Smooth muscle cell (in vitro differentiated cells): Measurements from ENCODE around the gene SUN5. TPM values are rescaled to one million over a fixed set of nuclear protein-coding genes. Genes with fewer than 3 reads are reported as not detected.

Experiments used
- DNase-seq: peaks from one replicate; lab custom pipeline; 2025; ENCODE audit not compliant: unreplicated experiment; lab: John Stamatoyannopoulos, UW
- H2AFZ ChIP-seq: fragments of 200-600 bp; sonication (generic); 2 replicates; pipeline ENCODE4 v1.6.0; 2016; ENCODE audit warnings: antibody characterized with exemption, low read depth, mild to moderate bottlenecking
- H3F3A ChIP-seq: fragments of 200-600 bp; sonication (generic); 2 replicates; pipeline ENCODE4 v1.6.0; 2017; ENCODE audit warnings: antibody characterized with exemption, low read depth
- H3K27ac ChIP-seq: fragments of 200-600 bp; sonication (generic); 2 replicates; pipeline ENCODE4 v1.5.1; 2016; ENCODE audit warnings: low read depth, mild to moderate bottlenecking
- H3K27me3 ChIP-seq: fragments of 200-600 bp; sonication (generic); 2 replicates; pipeline ENCODE4 v1.6.1; 2016; ENCODE audit warnings: low read depth, mild to moderate bottlenecking
- H3K36me3 ChIP-seq: fragments of 200-600 bp; sonication (generic); 2 replicates; pipeline ENCODE4 v1.5.1; 2016; ENCODE audit warnings: low read depth
- H3K4me1 ChIP-seq: fragments of 200-600 bp; sonication (generic); 2 replicates; pipeline ENCODE4 v1.5.1; 2016; ENCODE audit warnings: low read depth
- H3K4me2 ChIP-seq: fragments of 200-600 bp; sonication (generic); 2 replicates; pipeline ENCODE4 v1.6.0; 2016; ENCODE audit warnings: mild to moderate bottlenecking
- H3K4me3 ChIP-seq: fragments of 200-600 bp; sonication (generic); 2 replicates; pipeline ENCODE4 v1.5.1; 2016; ENCODE audit warnings: mild to moderate bottlenecking
- H3K79me2 ChIP-seq: fragments of 200-600 bp; sonication (generic); 2 replicates; pipeline ENCODE4 v1.6.0; 2016; ENCODE audit warnings: low read depth, mild to moderate bottlenecking
- H3K9ac ChIP-seq: fragments of 200-600 bp; sonication (generic); 2 replicates; pipeline ENCODE4 v1.6.0; 2016; ENCODE audit warnings: low read depth
- H3K9me3 ChIP-seq: fragments of 200-600 bp; sonication (generic); replicated peaks from 2 replicates; pipeline ENCODE4 v1.5.1; 2016; ENCODE audit warnings: low read depth
- H4K20me1 ChIP-seq: fragments of 200-600 bp; sonication (generic); 2 replicates; pipeline ENCODE4 v1.6.0; 2016; ENCODE audit warnings: low read depth
- WGBS: methylation state at CpG from one replicate; pipeline ENCODE4 v1.1.7; 2016; ENCODE audit warnings: low lambda C conversion rate; 5-methylcytosine and 5-hydroxymethylcytosine counted together
- polyA plus RNA-seq: library from polyadenylated mRNA; unstranded; fragments of >200 nt; fragmentation: Nextera tagmentation; extraction: Ambion mirVana; gene quantifications from 2 replicates; pipeline ENCODE4 v1.2.1, GENCODE V29; 2016
- total RNA-seq: library from RNA; depleted of rRNA; stranded (reverse); fragments of >200 nt; gene quantifications from 2 replicates; pipeline ENCODE4 v1.2.3, GENCODE V29; 2014
- TF ChIP-seq, protein P1 (sequence below): fragments of 200-600 bp; sonication (generic); IDR thresholded peaks from 2 replicates; pipeline ENCODE4 v1.5.1; 2017; ENCODE audit warnings: borderline replicate concordance, mild to moderate bottlenecking, antibody characterized with exemption; ENCODE audit not compliant: insufficient read depth, poor library complexity, severe bottlenecking

Gene SUN5
- total and polyA plus RNA-seq, 2 experiments from 2014 or later: not detected

DNA sequence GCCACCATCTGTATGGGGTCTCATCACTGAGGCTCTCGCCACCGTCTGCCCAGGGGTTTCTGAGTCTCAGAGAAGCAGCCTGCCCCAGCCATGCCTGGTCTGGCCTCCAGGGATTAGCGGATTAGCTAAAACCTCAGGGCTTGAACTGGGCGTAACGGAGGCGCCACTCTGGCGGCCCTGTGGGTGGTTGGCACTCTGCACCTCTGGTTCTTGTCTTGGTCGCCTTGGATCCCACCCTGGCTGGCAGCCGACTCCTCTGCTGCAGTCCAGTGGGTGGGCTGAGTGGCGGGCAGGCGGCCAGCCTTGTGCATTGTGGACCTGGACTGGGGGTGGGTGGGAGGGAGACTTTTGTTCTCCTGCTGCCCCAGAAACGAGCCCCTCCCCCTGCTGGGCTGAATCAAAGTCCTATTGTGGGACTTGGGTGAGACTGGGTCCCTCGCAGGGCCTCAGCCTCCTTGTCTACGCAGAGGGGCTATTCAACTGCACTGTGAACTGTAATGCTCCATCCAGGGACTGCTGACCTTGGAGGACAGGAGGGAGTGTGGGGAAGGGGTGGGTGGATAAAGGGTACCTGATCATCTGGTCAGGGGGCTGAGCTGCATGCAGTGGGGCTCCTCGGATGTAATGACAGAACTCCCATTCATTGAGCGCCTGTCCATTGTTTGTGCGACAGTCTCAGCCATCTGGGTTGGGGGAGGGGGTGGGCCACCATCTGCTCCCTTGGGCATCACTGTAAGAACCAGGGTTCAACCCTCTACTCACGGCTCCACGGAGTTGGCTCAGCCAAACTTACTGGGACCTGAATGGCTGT lies 23.9 kb downstream of the SUN5 start:
- no peaks in the 10 kb centered on the region for H3K36me3 ChIP-seq
- H3K27ac ChIP-seq: no peak overlapping the region
- H3K9me3 ChIP-seq: no peaks in the 10 kb centered on the region
- TF ChIP-seq, protein P1, sequence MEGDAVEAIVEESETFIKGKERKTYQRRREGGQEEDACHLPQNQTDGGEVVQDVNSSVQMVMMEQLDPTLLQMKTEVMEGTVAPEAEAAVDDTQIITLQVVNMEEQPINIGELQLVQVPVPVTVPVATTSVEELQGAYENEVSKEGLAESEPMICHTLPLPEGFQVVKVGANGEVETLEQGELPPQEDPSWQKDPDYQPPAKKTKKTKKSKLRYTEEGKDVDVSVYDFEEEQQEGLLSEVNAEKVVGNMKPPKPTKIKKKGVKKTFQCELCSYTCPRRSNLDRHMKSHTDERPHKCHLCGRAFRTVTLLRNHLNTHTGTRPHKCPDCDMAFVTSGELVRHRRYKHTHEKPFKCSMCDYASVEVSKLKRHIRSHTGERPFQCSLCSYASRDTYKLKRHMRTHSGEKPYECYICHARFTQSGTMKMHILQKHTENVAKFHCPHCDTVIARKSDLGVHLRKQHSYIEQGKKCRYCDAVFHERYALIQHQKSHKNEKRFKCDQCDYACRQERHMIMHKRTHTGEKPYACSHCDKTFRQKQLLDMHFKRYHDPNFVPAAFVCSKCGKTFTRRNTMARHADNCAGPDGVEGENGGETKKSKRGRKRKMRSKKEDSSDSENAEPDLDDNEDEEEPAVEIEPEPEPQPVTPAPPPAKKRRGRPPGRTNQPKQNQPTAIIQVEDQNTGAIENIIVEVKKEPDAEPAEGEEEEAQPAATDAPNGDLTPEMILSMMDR: no peak
- H3K4me3 ChIP-seq: no peak overlapping the region
- no peaks in the 10 kb centered on the region for H3K79me2 ChIP-seq
- no peak overlapping the region for H2AFZ ChIP-seq
- peak overlapping the region; percentile 65 for H3K4me2 ChIP-seq
- H3F3A ChIP-seq: no peaks in the 10 kb centered on the region
- H4K20me1 ChIP-seq: no peaks in the 10 kb centered on the region
- WGBS: 52% methylated on average over 19 of the region's 19 CpGs
- H3K27me3 ChIP-seq: no peaks in the 10 kb centered on the region
- peaks cover 5% of the 10 kb centered on the region for H3K4me1 ChIP-seq
- no peak overlapping the region for H3K9ac ChIP-seq
- DNase-seq: no peak

DNA sequence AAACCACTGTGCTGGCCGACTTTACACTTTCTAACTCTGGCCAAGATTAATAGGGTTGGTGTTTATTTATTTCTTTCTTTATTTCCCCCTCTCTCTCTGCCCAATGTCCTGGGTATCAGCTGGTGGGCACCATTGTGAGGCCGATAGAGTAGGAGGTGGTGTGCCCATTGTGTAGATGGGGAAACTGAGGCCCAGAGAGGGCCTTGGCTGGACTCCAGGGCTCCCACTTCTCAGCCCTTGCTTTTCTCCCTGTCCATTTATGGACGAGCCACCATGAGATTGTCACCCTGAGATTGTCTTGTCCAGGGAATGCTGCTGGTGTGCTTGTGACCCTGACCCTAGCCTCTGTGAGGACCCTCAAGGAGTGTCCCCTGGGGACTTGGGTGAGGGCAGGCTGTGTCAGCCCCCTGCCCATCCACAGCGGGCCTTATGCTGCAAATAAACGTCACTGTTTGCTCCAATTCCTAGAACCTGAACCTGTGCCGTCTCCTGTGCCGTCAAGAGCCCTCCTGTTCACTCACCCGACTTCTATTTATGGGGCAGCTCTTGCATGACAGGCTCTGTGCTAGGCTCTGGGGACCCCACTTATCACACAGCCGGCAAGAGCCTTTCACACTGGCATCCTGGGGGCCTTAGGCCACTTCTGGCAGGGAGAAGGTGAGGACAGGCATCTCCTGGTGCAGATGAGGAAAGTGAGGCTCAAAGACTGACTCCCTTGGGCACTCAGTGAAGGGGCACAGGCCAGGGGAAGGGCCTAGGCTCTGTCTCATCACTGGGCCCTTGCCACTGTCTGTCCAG lies 24.8 kb downstream of the SUN5 start:
- TF ChIP-seq, protein P1: no peak

DNA sequence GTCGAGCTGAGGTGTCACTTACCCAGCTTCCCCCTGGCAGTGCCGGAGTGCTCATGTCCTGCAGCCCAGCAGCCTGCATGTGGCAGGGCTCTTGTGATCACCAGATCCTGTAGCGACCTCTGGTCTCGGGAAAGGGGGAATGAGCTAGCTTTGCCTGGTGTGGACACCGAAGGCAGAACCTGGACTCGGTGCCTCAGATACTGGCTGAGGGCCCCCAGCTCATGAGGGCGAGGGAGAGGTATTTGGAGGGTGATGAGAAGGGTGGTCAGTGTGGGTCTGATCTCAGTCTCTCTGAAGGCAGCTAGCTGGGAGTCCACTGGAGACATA lies 26.3 kb downstream of the SUN5 start:
- no peak overlapping the region for H3K9ac ChIP-seq
- H3K4me2 ChIP-seq: no peak overlapping the region
- no peaks in the 10 kb centered on the region for H4K20me1 ChIP-seq
- no peaks in the 10 kb centered on the region for H3K79me2 ChIP-seq
- TF ChIP-seq, protein P1: no peak
- H3K27ac ChIP-seq: no peak overlapping the region
- H3F3A ChIP-seq: no peaks in the 10 kb centered on the region
- H3K27me3 ChIP-seq: no peaks in the 10 kb centered on the region
- peaks cover 5% of the 10 kb centered on the region for H3K4me1 ChIP-seq
- no peak for DNase-seq
- H3K9me3 ChIP-seq: no peaks in the 10 kb centered on the region
- H3K4me3 ChIP-seq: no peak overlapping the region
- WGBS: 84% methylated on average over 7 of the region's 7 CpGs
- no peak overlapping the region for H2AFZ ChIP-seq
- H3K36me3 ChIP-seq: no peaks in the 10 kb centered on the region

More for the DNA sequence above, 24.8 kb downstream of the SUN5 start:
- no peaks in the 10 kb centered on the region for H3K27me3 ChIP-seq
- no peak overlapping the region for H3K4me3 ChIP-seq
- no peaks in the 10 kb centered on the region for H3K9me3 ChIP-seq
- 74% methylated on average over 9 of the region's 9 CpGs for WGBS
- H2AFZ ChIP-seq: no peak overlapping the region
- no peaks in the 10 kb centered on the region for H4K20me1 ChIP-seq
- H3K36me3 ChIP-seq: no peaks in the 10 kb centered on the region
- no peak overlapping the region for H3K4me2 ChIP-seq
- H3K9ac ChIP-seq: no peak overlapping the region
- DNase-seq: no peak
- H3K27ac ChIP-seq: no peak overlapping the region
- H3F3A ChIP-seq: no peaks in the 10 kb centered on the region
- peaks cover 5% of the 10 kb centered on the region for H3K4me1 ChIP-seq
- no peaks in the 10 kb centered on the region for H3K79me2 ChIP-seq
